ENCODE results near the gene SYT17.

Gene SYT17

GRCh38 chr16:19139436-19140091 lies 28.5 kb upstream of the SYT17 start:
- DNase-seq (ENCODE audit: low read depth) = no peak

GRCh38 chr16:19140396-19140795 lies 27.6 kb upstream of the SYT17 start:
- DNase-seq (ENCODE audit: low read depth) = no peak

GRCh38 chr16:19142939-19143598 lies 25.0 kb upstream of the SYT17 start:
- DNase-seq (ENCODE audit: low read depth) = no peak

- no peak for DNase-seq (ENCODE audit: low read depth)
Measured at GRCh38 chr16:19143599-19143956, 24.5 kb upstream of the SYT17 start.

- DNase-seq (ENCODE audit: low read depth) = no peak
Measured at GRCh38 chr16:19145010-19145409, 23.0 kb upstream of the SYT17 start.

GRCh38 chr16:19147126-19147525 lies 20.9 kb upstream of the SYT17 start:
- no peak for DNase-seq (ENCODE audit: low read depth)

- no peak for DNase-seq (ENCODE audit: low read depth)
Measured at GRCh38 chr16:19147627-19148026, 20.4 kb upstream of the SYT17 start.

- DNase-seq (ENCODE audit: low read depth) = no peak
Measured at GRCh38 chr16:19148189-19148588, 19.9 kb upstream of the SYT17 start.

- DNase-seq (ENCODE audit: low read depth) = no peak
Measured at GRCh38 chr16:19151310-19151709, 16.7 kb upstream of the SYT17 start.

- no peak for DNase-seq (ENCODE audit: low read depth)
Measured at GRCh38 chr16:19152042-19152441, 16.0 kb upstream of the SYT17 start.

GRCh38 chr16:19153876-19154275 lies 14.2 kb upstream of the SYT17 start:
- no peak for DNase-seq (ENCODE audit: low read depth)

- no peak for DNase-seq (ENCODE audit: low read depth)
Measured at GRCh38 chr16:19162085-19162484, 6.0 kb upstream of the SYT17 start.

GRCh38 chr16:19163215-19163614 lies 4.8 kb upstream of the SYT17 start:
- DNase-seq (ENCODE audit: low read depth) = no peak

GRCh38 chr16:19164285-19164684 lies 3.8 kb upstream of the SYT17 start:
- DNase-seq (ENCODE audit: low read depth) = no peak

- no peak for DNase-seq (ENCODE audit: low read depth)
Measured at GRCh38 chr16:19165101-19165500, 2.9 kb upstream of the SYT17 start.

- no peak for DNase-seq (ENCODE audit: low read depth)
Measured at GRCh38 chr16:19166500-19166899, 1.5 kb upstream of the SYT17 start.

GRCh38 chr16:19168371-19169081 lies 486 bp downstream of the SYT17 start:
- no peak for DNase-seq (ENCODE audit: low read depth)

- no peak for DNase-seq (ENCODE audit: low read depth)
Measured at GRCh38 chr16:19169082-19169639, 1.1 kb downstream of the SYT17 start.

- no peak for DNase-seq (ENCODE audit: low read depth)
Measured at GRCh38 chr16:19170043-19170655, 2.1 kb downstream of the SYT17 start.

GRCh38 chr16:19172098-19172780 lies 4.2 kb downstream of the SYT17 start:
- no peak for DNase-seq (ENCODE audit: low read depth)

- DNase-seq (ENCODE audit: low read depth) = no peak
Measured at GRCh38 chr16:19173059-19173458, 5.0 kb downstream of the SYT17 start.

All from activated T-cell treated with anti-CD3 and anti-CD28 coated beads for 48 hours (primary cell).